GM20431 (cell line): ENCODE results near the gene MYO7A.

ENCODE experiments used
- in situ Hi-C: fragments of 300-500 bp; cut with MseI, MboI; formaldehyde crosslinking; loops from one replicate; pipeline ENCODE4 v1.15.0; 2020; ENCODE audit warnings: low sequenced_read_pairs; ENCODE audit not compliant: unreplicated experiment

MYO7A gene

DNA sequence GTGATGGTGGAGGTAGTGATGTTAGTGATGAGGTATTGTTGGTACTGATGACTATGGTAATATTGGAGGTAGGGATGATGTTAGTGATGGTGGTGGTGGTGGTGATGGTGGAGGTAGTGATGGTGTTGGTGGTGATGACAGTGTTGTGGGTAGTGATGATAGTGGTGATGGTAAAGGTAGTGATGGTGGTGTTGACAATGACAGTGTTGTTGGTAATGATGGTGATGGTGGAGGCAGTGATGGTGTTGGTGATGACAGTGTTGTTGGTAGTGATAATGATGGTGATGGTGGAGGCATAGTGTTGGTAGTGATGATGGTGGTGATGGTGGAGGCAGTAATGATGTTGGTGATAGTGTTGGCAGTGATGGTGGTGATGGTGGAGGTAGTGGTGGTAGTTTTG is 65.1 kb downstream of the MYO7A start:
- in situ Hi-C loops = no loop called here

DNA sequence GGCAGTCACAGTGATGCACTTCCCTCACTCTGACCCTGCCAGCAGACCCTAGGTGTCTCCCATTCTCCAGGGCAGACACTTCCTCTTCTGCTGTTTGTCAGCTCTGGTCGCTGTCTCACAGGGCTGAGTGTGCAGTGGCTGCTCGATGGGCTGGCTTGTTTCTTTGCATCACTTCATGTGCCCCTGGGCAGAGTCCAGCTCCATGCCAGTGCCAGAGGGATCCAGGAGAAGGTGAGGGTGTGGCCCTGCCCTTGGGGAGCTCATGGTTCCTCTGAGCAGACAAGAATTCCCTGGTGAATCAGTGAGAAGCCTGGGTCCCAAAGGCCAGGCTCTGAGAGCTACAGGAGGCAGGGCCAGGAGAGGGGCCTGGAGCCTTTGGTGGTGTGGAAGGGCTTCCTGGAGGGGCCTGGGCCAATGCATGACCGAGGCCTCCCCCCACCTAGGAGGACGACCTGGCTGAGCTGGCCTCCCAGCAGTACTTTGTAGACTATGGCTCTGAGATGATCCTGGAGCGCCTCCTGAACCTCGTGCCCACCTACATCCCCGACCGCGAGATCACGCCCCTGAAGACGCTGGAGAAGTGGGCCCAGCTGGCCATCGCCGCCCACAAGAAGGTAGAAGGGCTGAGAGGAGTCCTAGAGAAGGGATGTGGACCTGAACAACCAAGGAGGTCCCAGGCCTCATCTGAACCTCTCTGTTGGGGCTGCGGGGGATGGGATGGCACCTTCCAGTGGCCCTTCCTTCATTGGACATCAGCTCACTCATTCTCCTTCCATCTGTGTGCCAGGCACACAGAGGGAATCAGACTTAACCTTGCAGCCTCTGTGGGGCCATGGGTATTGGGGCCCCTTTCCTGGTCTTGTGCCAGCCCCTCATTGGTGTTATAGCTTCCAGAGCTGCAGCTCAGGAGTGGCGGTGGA is 66.1 kb downstream of the MYO7A start:
- in situ Hi-C loops = no loop called here

DNA sequence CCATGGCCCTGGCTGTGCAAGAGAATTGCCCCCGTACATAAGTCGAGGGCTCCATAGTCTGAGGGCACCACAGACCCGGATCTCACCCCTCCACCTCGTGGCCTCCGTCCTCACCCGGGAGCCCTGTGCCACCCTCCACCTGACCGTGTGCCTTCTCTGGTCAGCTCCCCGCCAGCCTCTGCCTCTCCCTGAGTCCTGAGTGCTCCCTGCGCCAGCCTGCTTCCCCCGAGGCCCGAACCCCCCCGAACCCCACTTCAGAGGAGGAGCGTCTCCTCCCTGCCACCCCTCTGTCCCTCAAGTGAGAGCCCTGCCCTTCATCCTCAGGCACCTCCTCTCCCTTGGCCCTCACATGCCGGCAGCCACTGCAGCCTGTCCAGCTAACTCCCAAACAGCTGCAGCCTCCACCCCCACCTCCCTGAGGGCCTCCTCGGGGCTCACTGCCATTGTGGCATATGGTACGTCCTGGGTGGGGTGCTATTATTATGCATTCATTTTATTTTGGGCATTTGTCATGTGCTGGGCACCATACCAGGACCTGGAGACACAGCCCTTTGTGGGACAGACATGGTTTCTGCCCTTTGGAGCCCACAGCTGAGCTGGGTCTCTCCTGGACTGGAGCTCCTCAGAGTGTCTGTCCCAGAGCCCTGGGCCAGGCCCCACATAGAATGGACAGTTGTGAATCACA is 67.2 kb downstream of the MYO7A start:
- in situ Hi-C loops = no loop called here

GRCh38 chr11:77196961-77197360 is 68.9 kb downstream of the MYO7A start:
- in situ Hi-C loops = no loop called here

DNA sequence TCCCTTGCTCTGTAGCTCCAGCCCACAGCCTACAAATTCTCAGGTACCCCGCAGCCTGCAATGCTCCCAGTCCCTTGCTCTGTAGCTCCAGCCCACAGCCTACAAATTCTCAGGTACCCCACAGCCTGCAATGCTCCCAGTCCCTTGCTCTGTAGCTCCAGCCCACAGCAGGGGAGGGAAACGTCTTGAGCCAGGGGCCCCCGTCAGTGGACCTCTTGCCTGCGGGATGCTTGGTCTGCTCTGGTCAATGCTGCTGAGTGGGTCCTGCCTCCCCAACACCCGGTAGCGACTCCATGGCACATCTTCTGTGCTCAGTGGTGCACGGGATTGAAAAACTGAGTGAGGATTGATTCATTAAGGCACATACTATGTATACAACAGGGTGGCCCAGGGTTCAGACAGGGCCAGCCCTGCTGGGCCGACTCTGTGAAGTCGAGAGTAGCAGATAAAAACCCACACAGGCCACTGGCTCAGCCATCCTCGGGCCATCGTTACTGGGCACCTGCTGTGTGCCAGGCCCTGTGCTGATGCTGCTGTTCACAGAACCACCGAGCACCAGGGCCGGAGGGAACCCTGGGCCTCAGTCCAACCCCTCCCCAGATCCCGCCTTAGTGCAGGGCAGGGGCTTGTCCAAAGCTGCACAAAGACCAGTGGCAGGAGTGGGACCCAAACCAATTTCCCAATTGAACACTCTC is 69.7 kb downstream of the MYO7A start:
- in situ Hi-C loops = no loop called here

DNA sequence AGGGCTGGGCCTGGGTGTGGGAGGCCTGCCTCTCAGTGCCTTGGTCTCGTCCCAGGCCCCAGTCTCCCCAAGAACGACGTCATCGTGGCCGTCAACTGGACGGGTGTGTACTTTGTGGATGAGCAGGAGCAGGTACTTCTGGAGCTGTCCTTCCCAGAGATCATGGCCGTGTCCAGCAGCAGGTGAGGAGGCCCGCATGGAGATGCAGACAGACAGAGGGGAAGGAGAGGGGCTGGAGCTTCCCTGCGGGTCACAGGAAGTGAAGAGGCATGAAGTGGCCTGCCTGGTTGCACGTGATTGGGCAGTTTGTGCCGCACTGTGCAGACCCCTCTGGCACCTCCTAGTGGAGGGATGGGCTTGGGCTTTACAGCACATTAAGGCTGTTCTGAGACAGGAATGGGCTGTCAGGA is 70.4 kb downstream of the MYO7A start:
- in situ Hi-C loops = no loop called here

GRCh38 chr11:77199137-77199745 is 71.2 kb downstream of the MYO7A start:
- in situ Hi-C loops = no loop called here

DNA sequence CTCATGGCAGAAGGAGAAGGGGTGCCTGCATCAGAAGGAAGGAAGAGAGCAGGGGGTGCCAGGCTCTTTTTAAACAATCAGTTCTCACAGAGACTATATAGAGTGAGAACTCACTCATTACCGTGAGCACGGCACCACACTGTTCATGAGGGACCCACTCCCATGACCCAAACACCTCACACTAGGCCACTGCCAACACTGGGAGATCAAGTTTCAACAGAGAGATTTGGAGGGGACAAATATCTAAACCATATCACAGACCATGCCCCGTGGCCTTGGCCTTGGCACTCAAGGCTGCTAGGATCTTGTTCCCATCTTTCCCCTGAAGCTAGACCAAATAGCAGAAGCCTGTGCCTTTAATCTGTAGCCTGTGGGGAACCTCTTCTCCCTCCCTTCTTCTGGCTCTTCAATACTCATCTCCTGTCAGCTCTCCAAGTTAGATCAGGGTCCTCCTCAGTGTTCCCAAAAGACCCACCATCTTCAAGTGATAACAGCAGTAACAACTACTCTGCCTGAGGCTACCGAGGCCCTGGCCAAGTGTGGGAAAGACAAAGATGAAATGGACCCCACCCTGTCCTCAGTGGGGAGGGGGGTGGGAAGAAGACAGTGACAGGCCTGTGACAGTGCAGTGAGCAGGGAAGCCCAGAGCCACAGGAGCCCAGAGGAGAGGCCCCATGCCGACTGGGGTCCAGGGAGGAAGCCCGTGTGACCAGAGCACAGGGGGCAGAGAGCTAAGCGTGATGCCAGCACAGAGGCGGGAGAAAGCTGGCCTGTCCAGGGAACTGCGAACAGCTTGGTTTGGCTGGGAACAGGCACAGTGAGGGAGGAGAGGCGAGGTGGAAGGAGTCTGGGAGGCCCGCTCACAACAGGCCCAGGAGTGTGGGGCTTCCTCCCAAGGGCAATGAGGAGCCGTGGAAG is 72.6 kb downstream of the MYO7A start:
- in situ Hi-C loops = loop anchor here (10.0 kb wide), 1 partner anchor 354 kb away; no protein-coding TSS in a partner anchor

- in situ Hi-C loops = loop anchor here (10.0 kb wide), 1 partner anchor 353 kb away; no protein-coding TSS in a partner anchor
Observed at GRCh38 chr11:77201370-77201769, 73.3 kb downstream of the MYO7A start.

DNA sequence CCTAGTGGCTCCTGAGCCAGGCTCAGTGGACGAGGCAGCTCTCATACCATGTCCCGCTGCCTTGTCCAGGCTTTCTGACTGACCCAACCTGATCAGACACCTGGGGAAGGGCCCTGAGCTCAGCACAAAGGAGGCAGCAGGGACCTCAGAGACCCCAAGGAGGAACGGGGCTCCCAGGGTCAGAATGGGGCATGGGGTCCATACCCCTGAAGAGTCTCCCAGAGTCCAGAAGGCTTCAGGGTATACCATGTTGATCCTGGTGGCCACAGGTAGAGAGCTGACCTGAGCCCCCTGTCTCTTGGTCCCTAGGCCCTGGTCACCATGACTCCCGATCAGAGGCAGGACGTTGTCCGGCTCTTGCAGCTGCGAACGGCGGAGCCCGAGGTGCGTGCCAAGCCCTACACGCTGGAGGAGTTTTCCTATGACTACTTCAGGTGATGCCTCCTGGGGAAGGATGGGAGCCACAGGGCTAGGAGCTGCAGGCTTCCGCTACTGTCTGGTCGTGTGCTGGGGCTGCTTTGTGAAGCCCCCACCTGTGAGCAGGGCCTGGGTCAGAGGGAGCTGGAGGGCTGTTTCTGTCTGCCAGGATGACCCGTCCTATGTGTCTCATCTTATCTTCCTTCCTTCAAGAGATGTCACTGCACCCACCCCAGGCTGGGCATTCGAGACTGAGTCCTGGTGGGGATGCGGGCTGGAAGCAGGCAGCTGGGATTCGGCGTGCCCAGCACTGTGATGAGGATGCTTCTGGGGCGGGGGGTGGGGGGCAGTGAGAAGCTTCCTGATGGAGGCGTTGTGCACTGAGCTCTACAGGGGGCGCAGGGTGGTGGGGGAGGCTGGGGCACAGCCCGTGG is 74.2 kb downstream of the MYO7A start:
- in situ Hi-C loops = loop anchor here (10.0 kb wide), 1 partner anchor 353 kb away; no protein-coding TSS in a partner anchor

- in situ Hi-C loops = loop anchor here (10.0 kb wide), 1 partner anchor 352 kb away; no protein-coding TSS in a partner anchor
Observed at GRCh38 chr11:77202941-77203900, 75.2 kb downstream of the MYO7A start.

- in situ Hi-C loops = loop anchor here (10.0 kb wide), 1 partner anchor 351 kb away; no protein-coding TSS in a partner anchor
Observed at GRCh38 chr11:77203901-77204753, 76.1 kb downstream of the MYO7A start.

GRCh38 chr11:77204754-77205466 is 76.9 kb downstream of the MYO7A start:
- in situ Hi-C loops = loop anchor here (10.0 kb wide), 1 partner anchor 350 kb away; no protein-coding TSS in a partner anchor

DNA sequence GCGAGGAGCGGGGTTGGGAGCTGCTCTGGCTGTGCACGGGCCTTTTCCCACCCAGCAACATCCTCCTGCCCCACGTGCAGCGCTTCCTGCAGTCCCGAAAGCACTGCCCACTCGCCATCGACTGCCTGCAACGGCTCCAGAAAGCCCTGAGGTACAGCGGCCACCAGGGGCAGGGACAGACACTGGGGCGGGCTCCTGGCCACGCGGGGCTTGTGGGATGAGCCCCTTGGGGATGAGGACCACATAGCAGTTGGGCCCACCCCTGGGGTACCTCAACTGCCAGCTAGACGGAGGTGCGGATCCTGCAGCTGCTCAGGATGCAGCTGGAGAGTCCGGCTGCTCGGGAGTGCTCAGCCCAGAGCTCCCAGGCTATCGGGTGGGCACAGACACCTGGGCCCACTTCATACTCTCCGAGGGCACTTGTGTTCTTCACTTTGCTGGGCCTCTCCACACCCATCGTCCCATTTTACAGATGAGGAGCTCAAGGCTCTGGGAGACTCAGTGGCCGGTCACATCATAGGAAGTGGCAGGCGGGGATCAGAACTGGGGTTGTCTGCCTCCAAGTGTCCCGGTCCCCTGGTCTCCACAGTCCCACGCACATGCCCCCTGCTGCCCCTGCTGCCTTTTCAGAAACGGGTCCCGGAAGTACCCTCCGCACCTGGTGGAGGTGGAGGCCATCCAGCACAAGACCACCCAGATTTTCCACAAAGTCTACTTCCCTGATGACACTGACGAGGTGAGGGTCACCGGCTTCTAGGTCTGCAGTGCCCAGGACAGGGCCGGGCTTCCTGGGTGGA is 77.6 kb downstream of the MYO7A start:
- in situ Hi-C loops = loop anchor here (10.0 kb wide), 1 partner anchor 349 kb away; no protein-coding TSS in a partner anchor
